ENCODE measurements around the gene SHOC1.

DNA sequence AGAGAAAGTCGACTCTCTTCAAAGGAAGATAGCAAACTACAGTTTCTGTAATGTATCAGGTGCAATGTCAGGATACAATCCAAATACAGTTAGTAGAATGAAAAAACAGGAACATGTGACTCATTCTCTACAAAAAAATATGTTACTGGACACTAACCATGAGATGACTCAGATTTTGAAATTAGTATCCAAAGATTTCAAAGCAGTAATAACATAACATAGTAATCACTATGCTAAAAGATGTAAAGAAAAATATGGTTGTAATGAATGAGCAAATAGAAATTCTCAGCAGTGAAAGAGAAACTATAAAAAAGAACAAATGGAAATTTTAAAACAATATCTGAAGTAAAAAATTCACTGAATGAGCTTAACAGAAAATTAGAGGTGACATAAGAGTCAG, 42.3 kb downstream of the SHOC1 start:
- TF ChIP-seq, protein P1, sequence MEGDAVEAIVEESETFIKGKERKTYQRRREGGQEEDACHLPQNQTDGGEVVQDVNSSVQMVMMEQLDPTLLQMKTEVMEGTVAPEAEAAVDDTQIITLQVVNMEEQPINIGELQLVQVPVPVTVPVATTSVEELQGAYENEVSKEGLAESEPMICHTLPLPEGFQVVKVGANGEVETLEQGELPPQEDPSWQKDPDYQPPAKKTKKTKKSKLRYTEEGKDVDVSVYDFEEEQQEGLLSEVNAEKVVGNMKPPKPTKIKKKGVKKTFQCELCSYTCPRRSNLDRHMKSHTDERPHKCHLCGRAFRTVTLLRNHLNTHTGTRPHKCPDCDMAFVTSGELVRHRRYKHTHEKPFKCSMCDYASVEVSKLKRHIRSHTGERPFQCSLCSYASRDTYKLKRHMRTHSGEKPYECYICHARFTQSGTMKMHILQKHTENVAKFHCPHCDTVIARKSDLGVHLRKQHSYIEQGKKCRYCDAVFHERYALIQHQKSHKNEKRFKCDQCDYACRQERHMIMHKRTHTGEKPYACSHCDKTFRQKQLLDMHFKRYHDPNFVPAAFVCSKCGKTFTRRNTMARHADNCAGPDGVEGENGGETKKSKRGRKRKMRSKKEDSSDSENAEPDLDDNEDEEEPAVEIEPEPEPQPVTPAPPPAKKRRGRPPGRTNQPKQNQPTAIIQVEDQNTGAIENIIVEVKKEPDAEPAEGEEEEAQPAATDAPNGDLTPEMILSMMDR (IDR thresholded peaks at IDR 0.05; ENCODE audit: insufficient read depth, low read length, poor library complexity, severe bottlenecking), result no peak
- TF ChIP-seq EZH2phosphoT487 (conservative IDR thresholded peaks at IDR 0.05; ENCODE audit: low read length), result no peak
